Activated naive CD4-positive, alpha-beta T cell treated with anti-CD3 and anti-CD28 coated beads, Interleukin-2, amount 10 ng/mL, durations not matched to agents 5 hours and 36 hours (primary cell): ENCODE measurements around the gene RNF17. TPM values are rescaled to one million over a fixed set of nuclear protein-coding genes. Genes with fewer than 3 reads are reported as not detected.

Experiments used
- total RNA-seq, 2 experiments: library from RNA; stranded (reverse); gene quantifications; one replicate each; pipeline ENCODE4 v1.2.3, GENCODE V29; 2021

RNF17 gene, protein sequence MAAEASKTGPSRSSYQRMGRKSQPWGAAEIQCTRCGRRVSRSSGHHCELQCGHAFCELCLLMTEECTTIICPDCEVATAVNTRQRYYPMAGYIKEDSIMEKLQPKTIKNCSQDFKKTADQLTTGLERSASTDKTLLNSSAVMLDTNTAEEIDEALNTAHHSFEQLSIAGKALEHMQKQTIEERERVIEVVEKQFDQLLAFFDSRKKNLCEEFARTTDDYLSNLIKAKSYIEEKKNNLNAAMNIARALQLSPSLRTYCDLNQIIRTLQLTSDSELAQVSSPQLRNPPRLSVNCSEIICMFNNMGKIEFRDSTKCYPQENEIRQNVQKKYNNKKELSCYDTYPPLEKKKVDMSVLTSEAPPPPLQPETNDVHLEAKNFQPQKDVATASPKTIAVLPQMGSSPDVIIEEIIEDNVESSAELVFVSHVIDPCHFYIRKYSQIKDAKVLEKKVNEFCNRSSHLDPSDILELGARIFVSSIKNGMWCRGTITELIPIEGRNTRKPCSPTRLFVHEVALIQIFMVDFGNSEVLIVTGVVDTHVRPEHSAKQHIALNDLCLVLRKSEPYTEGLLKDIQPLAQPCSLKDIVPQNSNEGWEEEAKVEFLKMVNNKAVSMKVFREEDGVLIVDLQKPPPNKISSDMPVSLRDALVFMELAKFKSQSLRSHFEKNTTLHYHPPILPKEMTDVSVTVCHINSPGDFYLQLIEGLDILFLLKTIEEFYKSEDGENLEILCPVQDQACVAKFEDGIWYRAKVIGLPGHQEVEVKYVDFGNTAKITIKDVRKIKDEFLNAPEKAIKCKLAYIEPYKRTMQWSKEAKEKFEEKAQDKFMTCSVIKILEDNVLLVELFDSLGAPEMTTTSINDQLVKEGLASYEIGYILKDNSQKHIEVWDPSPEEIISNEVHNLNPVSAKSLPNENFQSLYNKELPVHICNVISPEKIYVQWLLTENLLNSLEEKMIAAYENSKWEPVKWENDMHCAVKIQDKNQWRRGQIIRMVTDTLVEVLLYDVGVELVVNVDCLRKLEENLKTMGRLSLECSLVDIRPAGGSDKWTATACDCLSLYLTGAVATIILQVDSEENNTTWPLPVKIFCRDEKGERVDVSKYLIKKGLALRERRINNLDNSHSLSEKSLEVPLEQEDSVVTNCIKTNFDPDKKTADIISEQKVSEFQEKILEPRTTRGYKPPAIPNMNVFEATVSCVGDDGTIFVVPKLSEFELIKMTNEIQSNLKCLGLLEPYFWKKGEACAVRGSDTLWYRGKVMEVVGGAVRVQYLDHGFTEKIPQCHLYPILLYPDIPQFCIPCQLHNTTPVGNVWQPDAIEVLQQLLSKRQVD (N-terminal part only)
- total RNA-seq = not detected

DNA sequence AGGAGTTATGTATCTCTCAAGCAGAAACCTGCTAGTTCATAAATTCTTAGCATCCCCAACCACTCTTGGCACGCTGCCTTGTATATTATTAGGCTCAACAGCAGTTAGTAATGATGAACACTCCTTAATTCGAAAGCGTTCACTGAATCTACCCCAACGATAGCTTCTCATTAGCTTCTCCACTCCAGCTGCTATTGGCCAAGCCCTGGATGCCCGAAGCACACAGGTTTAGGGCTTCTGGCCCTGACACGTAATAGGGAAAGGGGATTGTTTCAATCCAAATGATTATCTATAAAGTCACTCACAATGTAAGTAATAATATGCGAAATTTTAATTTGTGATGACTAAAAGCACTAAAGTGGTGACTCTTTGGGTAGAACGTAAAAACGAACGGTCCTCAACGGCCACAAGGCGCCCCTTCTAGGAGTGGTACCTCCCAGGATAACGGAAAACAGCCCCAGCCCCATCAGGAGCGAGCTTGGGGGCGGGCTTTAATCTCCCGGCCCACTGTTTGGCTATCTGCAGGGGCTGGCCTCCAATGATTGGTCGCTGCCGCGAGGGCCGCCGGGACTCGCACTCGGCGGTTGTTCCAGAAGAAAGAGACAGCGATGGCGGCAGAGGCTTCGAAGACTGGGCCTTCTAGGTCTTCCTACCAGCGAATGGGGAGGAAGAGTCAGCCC is at the start of gene RNF17:
Gene RNF17 (plus strand): TSS at position 574 of the 680 bp plus-strand sequence. CDS start 35 bp downstream, at position 609.

Other genes with a start within 250 kb of the RNF17 start
- gene ATP12A, start 83.8 kb upstream of the RNF17 start, total RNA-seq = under 1 TPM; 0.05 to 0.10 TPM